Measurements from ENCODE around the gene ARHGAP24. TPM values are rescaled to one million over a fixed set of nuclear protein-coding genes. Genes with fewer than 3 reads are reported as not detected.

ARHGAP24 gene
- total and polyA plus RNA-seq, 10 of the 15 experiments (the other 5 are each of a cell fraction or from before 2014, with no cell fraction given), result 0.10 to 4.2 (median 0.52) TPM

DNA sequence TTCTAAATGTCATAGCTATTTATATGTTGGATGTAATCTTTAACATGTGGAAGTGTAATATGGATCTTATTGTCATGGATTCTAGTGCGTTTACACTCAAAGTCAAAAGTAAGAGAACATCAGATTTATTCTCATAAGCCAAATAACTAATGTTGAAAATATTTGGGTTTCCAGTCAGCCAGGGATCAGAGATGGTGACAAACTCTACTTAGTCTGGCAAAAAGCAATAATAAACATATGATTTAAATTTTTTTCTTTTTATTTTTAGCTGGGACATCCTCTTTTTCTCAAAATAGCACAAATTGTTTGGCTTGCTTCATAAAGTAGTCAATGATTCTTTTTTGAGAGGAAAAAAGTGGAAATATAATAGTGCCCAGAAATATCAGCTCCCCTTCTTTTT, 392.3 kb downstream of the ARHGAP24 start (continued):
- TF ChIP-seq STAT1 (conservative IDR thresholded peaks at IDR 0.05) (no peak), MEF2A (IDR thresholded peaks at IDR 0.05; ENCODE audit: insufficient read depth, low read depth, low read length) (no peak), FOXK2 (IDR thresholded peaks at IDR 0.05) (no peak), IKZF1 (conservative IDR thresholded peaks at IDR 0.05) (no peak), MYB (IDR thresholded peaks at IDR 0.05; ENCODE audit: borderline replicate concordance, low read depth, low read length) (no peak)

DNA sequence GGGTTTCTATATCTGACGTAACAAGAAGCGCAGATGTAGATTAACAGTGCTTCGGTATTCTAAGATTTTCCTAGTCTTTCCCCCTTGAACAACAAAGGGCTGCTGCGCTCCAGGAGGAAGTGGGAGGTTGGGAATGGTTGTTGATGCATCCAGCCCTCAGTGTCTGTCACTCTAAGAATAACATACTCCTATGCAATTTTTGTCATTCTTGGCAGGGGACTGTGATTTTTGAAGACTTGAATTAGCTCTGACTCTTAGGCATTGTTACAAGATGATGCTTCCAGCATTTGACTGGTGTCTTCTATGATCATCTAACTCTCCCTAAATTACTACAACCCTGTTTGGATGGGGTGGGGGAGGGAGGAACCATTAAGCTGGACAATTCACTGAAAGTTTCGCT, 394.2 kb downstream of the ARHGAP24 start:
- BruUV-seq (replicated peaks), result no TSS peak

More for the DNA sequence above, 394.2 kb downstream of the ARHGAP24 start:
- no peaks in the 10 kb centered on the region for H3K4me1 ChIP-seq (ENCODE audit: control insufficient read depth, insufficient read depth, low read length)
- no peak overlapping the region for H2AFZ ChIP-seq (ENCODE audit: control insufficient read depth, low read depth, low read length)
- intact Hi-C loops (cut with micrococcal nuclease; ENCODE audit: unreplicated experiment) (no loop called here), in situ Hi-C loops (cut with MboI) (no loop called here)
- ChIA-PET SMC1A (ENCODE audit: uncharacterized antibody, unreplicated experiment) (no interaction called here), RAD21 (ENCODE audit: unreplicated experiment) (interaction anchor here (1.0 kb wide), 1 partner anchor 50 kb away, joined by 3 read pairs; no protein-coding TSS in a partner anchor), CTCF (no interaction called here), POLR2A (interaction anchor here (0.6 kb wide), 1 partner anchor 46 kb away, joined by 5 read pairs; no protein-coding TSS in a partner anchor)
- no peaks in the 10 kb centered on the region for H3K9me3 ChIP-seq (replicated peaks; ENCODE audit: control insufficient read depth, insufficient read depth, low read length)
- no peaks in the 10 kb centered on the region for H4K20me1 ChIP-seq (ENCODE audit: control insufficient read depth, insufficient read depth)
- no peak overlapping the region for H3K4me2 ChIP-seq (ENCODE audit: control insufficient read depth, insufficient read depth)
- H3K79me2 ChIP-seq (ENCODE audit: control insufficient read depth, insufficient read depth, low read length), result no peaks in the 10 kb centered on the region
- ATAC-seq (no peak), DNase-seq (ENCODE audit: low read depth, low spot score) (no peak), FAIRE-seq (no peak)
- no peaks in the 10 kb centered on the region for H3K27me3 ChIP-seq (replicated peaks in 1 of 2; ENCODE audit: control insufficient read depth in 2 of 2, insufficient read depth in 2 of 2, low read length in 1 of 2)
- H3K36me3 ChIP-seq (ENCODE audit: control insufficient read depth in 2 of 2, insufficient read depth in 2 of 2, low read length in 1 of 2), result no peaks in the 10 kb centered on the region
- 67% methylated on average over 5 of the region's 5 CpGs for WGBS (ENCODE audit: insufficient coverage, insufficient replicate concordance, low lambda C conversion rate, missing lambda C conversion rate)
- no peak overlapping the region for H3K4me3 ChIP-seq
- no peak for TF ChIP-seq RFX5 (IDR thresholded peaks at IDR 0.05; ENCODE audit: low read depth, low read length)
- H3K9ac ChIP-seq (ENCODE audit: control insufficient read depth, insufficient read depth, low read length), result no peak overlapping the region
- no peak overlapping the region for H3K27ac ChIP-seq (ENCODE audit: control insufficient read depth, insufficient read depth)
